GOT3 (cell line): Measurements from ENCODE around the gene KAZN.

Source experiments
- DNase-seq: peaks from one replicate; lab custom pipeline; 2025; ENCODE audit warnings: mixed read lengths; lab: John Stamatoyannopoulos, UW

The KAZN gene

DNA sequence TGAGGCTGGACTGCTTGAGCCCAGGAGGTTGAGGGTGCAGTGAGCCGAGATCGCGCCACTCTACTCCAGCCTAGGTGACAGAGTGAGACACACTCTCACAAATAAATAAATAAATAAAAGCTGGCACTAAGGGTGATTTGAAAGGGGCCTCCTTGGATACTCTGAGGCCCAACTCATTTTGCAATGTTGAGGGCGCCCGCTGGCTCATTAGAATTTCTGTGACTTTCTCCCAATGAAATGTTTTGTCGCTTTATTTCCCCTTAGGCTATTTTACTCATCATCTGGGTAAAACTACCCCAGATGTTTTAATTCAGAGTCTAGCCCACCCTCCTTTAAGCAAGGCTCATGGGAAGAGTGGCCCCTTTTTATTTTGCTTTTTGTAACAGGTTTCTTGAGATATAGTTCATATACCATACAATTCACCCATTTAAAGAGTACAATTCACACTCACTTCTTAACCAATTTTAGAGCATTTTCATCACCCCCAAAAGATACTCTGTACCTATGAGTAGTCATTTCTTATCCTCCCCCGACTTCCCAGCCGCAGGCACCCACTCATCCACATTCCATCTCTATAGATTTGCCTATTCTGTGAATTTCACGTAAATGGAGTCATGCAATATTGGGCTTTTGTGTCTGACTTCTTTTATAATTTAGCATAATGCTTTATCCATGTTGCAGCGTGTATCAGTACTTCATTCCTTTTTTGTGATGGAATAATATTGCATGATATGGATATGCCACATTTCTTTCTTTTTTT lies 259.1 kb downstream of the KAZN start:
- no peak for DNase-seq

- no peak for DNase-seq
Measured at GRCh38 chr1:14862114-14862771, 263.8 kb downstream of the KAZN start.

- DNase-seq, result no peak
Measured at GRCh38 chr1:14865106-14865505, 266.6 kb downstream of the KAZN start.

DNA sequence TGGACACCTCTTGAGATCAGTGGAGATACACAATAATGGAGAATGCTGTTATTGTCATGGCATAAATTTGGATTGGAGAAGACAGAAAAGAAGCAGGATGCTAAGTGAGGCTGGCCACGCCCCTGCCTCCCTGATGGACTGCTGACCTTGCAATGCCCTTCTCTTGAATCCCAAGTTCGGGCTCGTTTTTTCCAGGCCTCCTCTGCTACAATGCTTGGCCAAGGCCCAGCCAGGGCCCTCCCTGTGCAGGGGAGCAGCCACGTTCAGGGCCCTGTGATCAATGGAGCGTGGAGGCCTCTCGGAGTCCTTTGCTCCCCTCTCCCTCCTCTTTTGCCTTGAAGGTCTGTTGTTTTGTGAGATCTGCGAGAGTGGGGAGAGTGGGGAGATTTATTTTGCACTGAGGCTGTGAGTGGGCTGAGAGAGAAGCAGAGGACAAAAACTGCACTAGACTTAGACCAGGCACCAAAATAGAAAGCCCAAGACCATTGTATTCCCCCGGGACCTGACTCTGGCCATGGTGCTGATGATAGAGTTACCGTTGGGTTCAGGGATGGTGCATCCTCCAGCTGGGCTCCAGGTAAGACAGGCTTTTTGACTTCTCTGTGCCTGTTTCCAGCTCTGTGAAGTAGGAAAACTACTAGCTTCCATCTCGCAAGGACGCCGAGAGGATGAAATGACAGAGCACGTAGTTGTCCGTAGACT lies 268.6 kb downstream of the KAZN start:
- no peak for DNase-seq

GRCh38 chr1:14869187-14869586 lies 270.7 kb downstream of the KAZN start:
- DNase-seq, result no peak

GRCh38 chr1:14871218-14871970 lies 272.9 kb downstream of the KAZN start:
- DNase-seq, result no peak

GRCh38 chr1:14872762-14873161 lies 274.3 kb downstream of the KAZN start:
- DNase-seq, result no peak

DNA sequence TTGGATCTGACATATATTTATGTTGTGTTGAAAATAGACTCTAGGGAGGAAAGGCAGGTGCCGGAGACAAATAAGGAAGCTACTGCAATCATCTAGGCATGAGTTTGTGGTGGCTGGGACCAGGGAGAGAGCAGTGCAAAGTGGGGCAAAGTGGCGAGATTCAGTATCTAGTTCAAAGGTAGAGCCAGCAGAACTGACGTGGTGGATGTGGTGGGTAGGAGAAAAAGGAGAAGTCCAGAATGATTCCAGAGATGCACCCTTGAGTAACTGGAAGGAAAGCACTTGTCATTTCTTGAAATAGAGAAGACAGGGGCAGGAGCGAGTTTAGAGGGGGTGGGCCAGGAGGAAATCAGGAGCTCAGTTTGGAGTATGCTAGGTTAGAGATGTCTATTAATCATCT lies 275.2 kb downstream of the KAZN start:
- DNase-seq, result no peak

- no peak for DNase-seq
Measured at GRCh38 chr1:14875524-14876509, 277.3 kb downstream of the KAZN start.

DNA sequence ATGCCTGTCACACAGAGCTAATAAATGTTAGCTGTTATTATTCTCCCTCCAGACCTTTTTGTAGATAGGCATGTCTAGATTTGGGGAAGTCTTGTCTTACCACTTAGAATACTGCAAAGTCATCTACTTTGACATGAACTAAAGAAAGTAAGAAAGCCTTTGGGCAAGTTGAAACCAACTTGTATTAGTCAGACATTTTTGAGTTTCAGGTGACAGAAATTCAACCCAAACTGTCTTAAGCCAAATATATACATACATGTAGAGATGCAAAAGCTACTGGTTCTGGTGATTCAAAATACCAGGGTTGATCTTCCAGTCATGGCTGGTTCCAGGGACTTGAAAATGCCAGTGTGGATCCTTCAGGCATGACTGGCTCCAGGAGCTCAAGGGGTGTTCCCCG lies 278.3 kb downstream of the KAZN start:
- DNase-seq, result no peak

DNA sequence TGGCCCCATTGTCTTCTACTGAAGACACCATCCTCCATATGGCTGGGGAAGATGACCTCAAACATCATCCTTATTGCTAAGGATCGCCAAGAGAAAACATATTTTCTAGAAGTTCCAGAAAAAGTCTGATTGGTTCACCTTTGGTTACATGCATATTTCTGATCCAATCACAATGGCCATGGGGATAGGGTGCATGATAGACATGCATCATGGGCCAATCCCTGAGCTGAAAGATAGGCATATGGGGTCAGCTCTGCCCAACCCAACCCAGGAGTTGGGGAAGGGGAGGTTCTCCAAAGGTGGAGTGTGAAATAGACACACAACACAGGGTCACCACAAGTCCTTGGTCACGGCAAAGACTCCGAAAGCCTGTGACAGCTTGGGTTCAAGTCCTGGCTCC lies 278.7 kb downstream of the KAZN start:
- no peak for DNase-seq

GRCh38 chr1:14878124-14878523 lies 279.6 kb downstream of the KAZN start:
- no peak for DNase-seq

DNA sequence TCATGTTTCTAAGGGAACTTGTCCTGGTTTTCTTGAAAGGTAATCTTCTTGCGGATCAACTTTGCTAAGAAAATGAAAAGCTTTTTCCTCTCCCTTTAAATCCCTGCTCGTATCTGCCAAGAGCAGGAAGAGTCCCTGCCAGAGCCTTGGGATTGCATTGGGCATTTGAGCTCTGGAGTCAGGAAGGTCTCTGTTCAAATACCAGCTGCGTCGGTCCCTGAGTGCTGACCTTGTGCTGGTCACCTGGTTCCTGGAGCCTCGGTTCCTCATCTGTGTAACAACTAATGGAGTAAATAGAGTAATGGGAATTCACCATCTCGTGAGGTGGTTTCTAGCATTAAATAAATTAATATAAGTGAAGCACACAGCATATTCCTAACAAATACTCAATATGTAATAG lies 280.5 kb downstream of the KAZN start:
- no peak for DNase-seq

DNA sequence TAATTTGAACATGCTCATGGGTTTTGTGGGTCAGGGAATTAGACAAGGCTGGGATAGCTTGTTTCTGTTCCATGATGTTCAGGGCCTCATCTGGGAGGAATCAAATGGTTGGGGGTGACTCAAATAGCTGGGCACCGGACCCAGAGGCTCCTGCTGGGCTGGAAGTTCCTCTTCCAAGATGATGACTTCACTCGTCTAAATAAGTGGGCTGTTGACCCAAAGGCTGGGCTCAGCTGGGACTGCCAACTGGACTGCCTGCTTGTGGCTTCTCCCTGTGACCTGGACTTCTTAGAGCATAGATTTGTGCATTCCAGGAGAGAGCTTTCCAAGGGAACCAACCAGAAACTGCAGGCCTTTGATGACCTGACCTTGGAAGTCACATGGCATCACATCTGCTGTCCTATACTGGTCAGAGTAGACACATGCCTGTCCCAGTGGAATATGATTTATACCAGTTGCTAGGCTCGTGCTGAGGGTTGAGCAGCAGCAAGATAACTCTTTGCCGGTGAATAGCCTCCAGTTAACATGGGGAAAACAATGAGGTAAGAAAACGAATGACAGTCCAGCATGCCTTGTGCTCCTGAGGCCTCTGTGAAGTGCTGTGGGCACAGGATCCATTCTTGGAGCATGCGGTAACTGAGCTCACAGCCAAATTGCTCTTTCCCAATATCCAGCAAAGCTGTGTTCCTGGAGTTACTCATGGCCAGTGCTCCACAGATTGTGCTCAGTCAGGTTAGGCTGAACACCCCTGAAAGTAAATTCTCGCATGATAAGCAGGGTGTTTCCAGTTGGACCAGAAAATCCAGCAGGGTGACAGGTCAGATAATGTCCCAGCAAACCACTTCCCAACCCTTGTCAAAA lies 282.2 kb downstream of the KAZN start:
- peak; percentile 29 for DNase-seq

- DNase-seq, result no peak
Measured at GRCh38 chr1:14881775-14882672, 283.5 kb downstream of the KAZN start.

DNA sequence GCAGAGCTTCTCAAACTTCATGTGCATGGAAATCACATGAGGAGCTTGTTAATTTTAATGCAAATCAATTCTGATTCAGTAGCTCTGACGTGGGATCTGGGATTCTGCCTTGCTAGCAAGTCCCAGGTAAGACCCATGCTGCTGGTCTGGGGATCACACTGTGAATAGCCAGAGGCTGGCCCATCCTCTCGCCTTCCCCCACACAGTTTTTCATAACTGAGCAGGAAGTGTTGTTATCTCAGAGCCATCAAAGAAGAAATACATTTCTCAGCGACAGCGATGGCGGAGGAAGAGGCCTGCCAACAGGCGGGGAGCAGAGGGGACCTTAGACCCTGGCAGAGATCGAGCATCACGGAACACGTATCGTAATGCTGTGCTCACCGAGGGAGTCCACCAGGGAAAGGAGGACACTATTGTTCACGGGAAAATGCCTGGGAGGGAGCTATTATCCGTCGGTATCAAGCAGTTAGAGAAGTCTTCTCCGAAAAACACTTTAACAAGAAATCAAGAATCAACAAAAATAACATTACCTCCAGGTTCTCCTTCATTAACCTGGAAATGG lies 286.2 kb downstream of the KAZN start:
- no peak for DNase-seq

DNA sequence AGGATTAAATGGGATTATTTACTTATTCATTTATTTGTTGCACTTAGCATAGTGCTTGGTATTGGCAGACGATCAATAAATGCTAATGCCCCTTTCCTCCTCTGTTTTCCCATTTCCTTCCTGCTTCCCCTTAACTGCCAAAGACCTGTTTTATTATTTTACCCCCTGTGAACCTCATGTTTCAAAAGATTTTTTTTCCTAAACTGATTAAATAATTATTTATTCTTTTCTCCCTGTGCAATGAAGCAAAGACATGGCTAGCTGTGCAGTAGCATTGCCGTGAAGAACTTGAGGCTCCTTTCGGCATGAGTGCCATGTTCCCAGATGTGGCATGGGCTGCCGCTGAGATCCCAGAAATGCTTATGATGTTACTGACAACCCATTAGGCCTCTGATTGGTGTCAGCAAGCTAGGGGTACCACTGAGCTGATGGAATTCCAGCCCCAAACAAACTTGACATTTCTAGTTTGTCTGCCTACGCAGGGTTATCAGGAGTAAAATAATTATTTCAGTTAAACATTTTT lies 288.6 kb downstream of the KAZN start:
- no peak for DNase-seq

- DNase-seq, result no peak
Measured at GRCh38 chr1:14887764-14888350, 289.4 kb downstream of the KAZN start.
